Osteoblast (primary cell): ENCODE measurements around the gene COG5. TPM values are rescaled to one million over a fixed set of nuclear protein-coding genes. Genes with fewer than 3 reads are reported as not detected.
"Not testable (repeated sequence)": the region's sequence is repeated elsewhere in the genome, so short reads cannot be mapped to it uniquely, and the experiment has no call there.

Experiments used
- DNase-seq: peaks from one replicate; pipeline ENCODE4 v3.0.0; 2011; ENCODE audit warnings: low spot score, mixed read lengths; ENCODE audit not compliant: insufficient read length; ENCODE audit errors: missing footprints
- H2AFZ ChIP-seq: 2 replicates; pipeline ENCODE4 v1.6.0; 2011; ENCODE audit warnings: mild to moderate bottlenecking, low read length
- H3K27ac ChIP-seq: 2 replicates; pipeline ENCODE4 v1.5.1; 2011; ENCODE audit warnings: mild to moderate bottlenecking, low read depth, low read length, moderate library complexity
- H3K27me3 ChIP-seq: 2 replicates; pipeline ENCODE4 v1.6.0; 2012; ENCODE audit warnings: mild to moderate bottlenecking, control low read depth, inconsistent platforms, low read length, moderate library complexity; ENCODE audit not compliant: insufficient read depth
- H3K36me3 ChIP-seq: 2 replicates; pipeline ENCODE4 v1.5.1; 2011; ENCODE audit warnings: mild to moderate bottlenecking, low read length, control low read depth, moderate library complexity; ENCODE audit not compliant: insufficient read depth
- H3K4me1 ChIP-seq: 2 replicates; pipeline ENCODE4 v1.5.1; 2011; ENCODE audit warnings: mild to moderate bottlenecking, low read length, control low read depth, moderate library complexity; ENCODE audit not compliant: insufficient read depth
- H3K4me2 ChIP-seq: 2 replicates; pipeline ENCODE4 v1.6.0; 2011; ENCODE audit warnings: mild to moderate bottlenecking, low read length; ENCODE audit not compliant: insufficient read depth
- H3K4me3 ChIP-seq: fragments of 200-600 bp; sonication (generic); 3 replicates; pipeline ENCODE4 v1.5.1; 2012; ENCODE audit warnings: mild to moderate bottlenecking, low read length, inconsistent platforms; ENCODE audit not compliant: insufficient read depth
- H3K79me2 ChIP-seq: 2 replicates; pipeline ENCODE4 v1.6.0; 2012; ENCODE audit warnings: mild to moderate bottlenecking, low read length, control low read depth, inconsistent platforms; ENCODE audit not compliant: insufficient read depth
- H3K9me3 ChIP-seq: 2 replicates; pipeline ENCODE4 v1.5.1; 2011; ENCODE audit warnings: low read depth, low read length, control low read depth
- H4K20me1 ChIP-seq: 2 replicates; pipeline ENCODE4 v1.6.0; 2012; ENCODE audit warnings: mild to moderate bottlenecking, low read length, control low read depth; ENCODE audit not compliant: insufficient read depth
- CTCF ChIP-seq: IDR thresholded peaks from 2 replicates; pipeline ENCODE4 v1.5.1; 2011; ENCODE audit warnings: mild to moderate bottlenecking, low read depth, low read length, moderate library complexity; ENCODE audit errors: extremely low read depth
- total RNA-seq: library from RNA; depleted of rRNA; stranded (reverse); fragments of >200 nt; gene quantifications from 2 replicates; pipeline ENCODE4 v1.2.3, GENCODE V29; 2012

COG5 gene
- total RNA-seq, 1 donor = 29.7 TPM

- H3K36me3 ChIP-seq = peaks cover 17% of the 10 kb centered on the region
- H3K4me3 ChIP-seq = no peak overlapping the region
- H3K79me2 ChIP-seq = peaks cover 24% of the 10 kb centered on the region
- no peak for TF ChIP-seq CTCF
- H3K27ac ChIP-seq = no peak overlapping the region
- H3K4me2 ChIP-seq = no peak overlapping the region
- no peaks in the 10 kb centered on the region for H3K27me3 ChIP-seq
- H3K9me3 ChIP-seq = no peaks in the 10 kb centered on the region
- no peaks in the 10 kb centered on the region for H3K4me1 ChIP-seq
- H2AFZ ChIP-seq = no peak overlapping the region
- DNase-seq = peak; percentile 62
- H4K20me1 ChIP-seq = peaks cover 12% of the 10 kb centered on the region
Measured at GRCh38 chr7:107543338-107543993, 20.3 kb downstream of the COG5 start.

GRCh38 chr7:107538001-107538400, 25.7 kb downstream of the COG5 start:
- Histone ChIP-seq H3K79me2 (peaks cover 5% of the 10 kb centered on the region), H4K20me1 (peaks cover 2% of the 10 kb centered on the region), H3K4me3 (no peak overlapping the region), H3K36me3 (no peaks in the 10 kb centered on the region), H3K27ac (no peak overlapping the region), H3K27me3 (no peaks in the 10 kb centered on the region), H2AFZ (no peak overlapping the region), H3K9me3 (no peaks in the 10 kb centered on the region), H3K4me2 (no peak overlapping the region), H3K4me1 (no peaks in the 10 kb centered on the region)
- no peak for DNase-seq
- TF ChIP-seq CTCF = no peak

- not testable (repeated sequence) for H3K4me1 ChIP-seq, H3K9me3 ChIP-seq, H3K4me2 ChIP-seq, H3K27me3 ChIP-seq, H4K20me1 ChIP-seq, H3K4me3 ChIP-seq, DNase-seq, H2AFZ ChIP-seq, H3K79me2 ChIP-seq, H3K36me3 ChIP-seq, H3K27ac ChIP-seq
Measured at GRCh38 chr7:107537228-107537627, 26.5 kb downstream of the COG5 start.

- no peak for DNase-seq
- H3K4me2 ChIP-seq = no peak overlapping the region
- TF ChIP-seq CTCF = no peak
Measured at GRCh38 chr7:107534139-107534538, 29.6 kb downstream of the COG5 start.

More at GRCh38 chr7:107534139-107534538, 29.6 kb downstream of the COG5 start:
- H3K9me3 ChIP-seq = no peaks in the 10 kb centered on the region
- no peak overlapping the region for H2AFZ ChIP-seq
- no peaks in the 10 kb centered on the region for H3K36me3 ChIP-seq
- H3K27me3 ChIP-seq = no peaks in the 10 kb centered on the region
- peaks cover 6% of the 10 kb centered on the region for H3K79me2 ChIP-seq
- no peak overlapping the region for H3K4me3 ChIP-seq
- no peaks in the 10 kb centered on the region for H3K4me1 ChIP-seq
- H3K27ac ChIP-seq = no peak overlapping the region
- H4K20me1 ChIP-seq = peaks cover 2% of the 10 kb centered on the region
